ENCODE data around the gene ASXL3.

Gene ASXL3

DNA sequence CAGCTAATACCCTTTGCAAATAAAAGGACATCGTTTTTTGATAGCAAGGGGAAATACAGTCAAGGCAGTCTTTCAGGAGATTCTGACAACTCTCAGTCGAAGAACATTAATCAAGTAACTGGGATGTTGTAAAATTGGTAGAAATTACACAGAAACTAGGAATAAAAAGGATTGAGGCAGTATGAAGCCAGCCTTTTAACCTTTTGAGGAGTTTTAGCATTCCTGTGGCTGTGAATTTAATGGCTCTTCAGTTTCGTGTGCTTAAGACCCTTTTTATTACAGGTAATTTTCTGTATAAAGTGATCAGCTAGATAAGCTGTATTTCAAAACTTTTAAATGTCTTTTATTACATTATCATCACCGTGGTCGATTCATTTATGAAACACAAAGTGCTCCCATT is 91.6 kb downstream of the ASXL3 start:
- no peaks in the 10 kb centered on the region for H3K4me1 ChIP-seq
- intact Hi-C loops (cut with DNase I; ENCODE audit: low total_unique reads), result loop anchor here (10.0 kb wide), 1 partner anchor 225 kb away; the partner anchor contains the start of gene CCDC178
- no peaks in the 10 kb centered on the region for H3K27me3 ChIP-seq
- TF ChIP-seq, protein P1, sequence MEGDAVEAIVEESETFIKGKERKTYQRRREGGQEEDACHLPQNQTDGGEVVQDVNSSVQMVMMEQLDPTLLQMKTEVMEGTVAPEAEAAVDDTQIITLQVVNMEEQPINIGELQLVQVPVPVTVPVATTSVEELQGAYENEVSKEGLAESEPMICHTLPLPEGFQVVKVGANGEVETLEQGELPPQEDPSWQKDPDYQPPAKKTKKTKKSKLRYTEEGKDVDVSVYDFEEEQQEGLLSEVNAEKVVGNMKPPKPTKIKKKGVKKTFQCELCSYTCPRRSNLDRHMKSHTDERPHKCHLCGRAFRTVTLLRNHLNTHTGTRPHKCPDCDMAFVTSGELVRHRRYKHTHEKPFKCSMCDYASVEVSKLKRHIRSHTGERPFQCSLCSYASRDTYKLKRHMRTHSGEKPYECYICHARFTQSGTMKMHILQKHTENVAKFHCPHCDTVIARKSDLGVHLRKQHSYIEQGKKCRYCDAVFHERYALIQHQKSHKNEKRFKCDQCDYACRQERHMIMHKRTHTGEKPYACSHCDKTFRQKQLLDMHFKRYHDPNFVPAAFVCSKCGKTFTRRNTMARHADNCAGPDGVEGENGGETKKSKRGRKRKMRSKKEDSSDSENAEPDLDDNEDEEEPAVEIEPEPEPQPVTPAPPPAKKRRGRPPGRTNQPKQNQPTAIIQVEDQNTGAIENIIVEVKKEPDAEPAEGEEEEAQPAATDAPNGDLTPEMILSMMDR (IDR thresholded peaks at IDR 0.05), result no peak
- no peaks in the 10 kb centered on the region for H3K36me3 ChIP-seq
- H3K9me3 ChIP-seq, result no peaks in the 10 kb centered on the region
- no peak overlapping the region for H3K27ac ChIP-seq
- no peak overlapping the region for H3K4me3 ChIP-seq
- no peak for DNase-seq

DNA sequence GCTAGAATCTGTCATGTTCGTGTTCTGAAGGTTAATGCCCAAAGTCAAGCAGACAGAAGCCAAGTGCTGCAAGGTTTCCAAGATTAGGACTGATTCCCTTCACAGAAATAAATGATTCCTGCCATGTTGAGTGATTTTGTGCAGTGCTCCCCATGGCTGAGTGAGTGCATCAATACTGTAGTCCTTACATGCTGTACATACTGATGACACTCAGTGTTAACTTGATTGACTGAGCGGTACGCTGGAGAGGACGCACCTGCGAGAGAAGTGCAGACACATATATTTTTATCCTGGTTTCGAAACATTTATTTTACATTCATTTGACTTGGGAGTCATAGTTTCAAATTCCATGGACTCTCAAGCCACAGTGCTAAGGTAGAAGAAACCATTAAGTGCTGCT is 92.0 kb downstream of the ASXL3 start:
- no peaks in the 10 kb centered on the region for H3K9me3 ChIP-seq
- TF ChIP-seq, protein P1 (IDR thresholded peaks at IDR 0.05), result no peak
- no peak overlapping the region for H3K4me3 ChIP-seq
- H3K27me3 ChIP-seq, result no peaks in the 10 kb centered on the region
- intact Hi-C loops (cut with DNase I; ENCODE audit: low total_unique reads), result no loop called here
- DNase-seq, result no peak
- H3K27ac ChIP-seq, result no peak overlapping the region
- H3K36me3 ChIP-seq, result no peaks in the 10 kb centered on the region
- H3K4me1 ChIP-seq, result no peaks in the 10 kb centered on the region

DNA sequence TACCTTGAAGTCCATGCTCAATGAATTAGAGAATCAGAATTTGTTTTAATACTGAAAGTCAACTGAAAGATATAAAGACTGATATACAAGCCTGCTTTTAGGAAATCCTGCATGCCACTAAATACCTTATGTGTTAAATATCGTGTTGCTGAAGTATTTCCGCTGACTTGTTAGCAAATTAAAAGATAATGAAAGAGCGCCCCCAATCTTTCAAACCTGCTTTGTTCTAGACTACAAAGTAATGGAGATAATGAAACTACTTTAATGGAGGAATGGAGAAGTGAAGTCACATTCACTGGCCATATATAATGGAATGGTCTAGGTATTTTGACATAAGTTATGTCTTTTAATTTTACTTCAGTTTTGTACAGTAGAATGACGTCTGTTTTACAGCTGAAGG is 95.7 kb downstream of the ASXL3 start:
- Histone ChIP-seq H3K9me3 (no peaks in the 10 kb centered on the region), H3K36me3 (no peaks in the 10 kb centered on the region), H3K27me3 (no peaks in the 10 kb centered on the region), H3K27ac (no peak overlapping the region), H3K4me3 (no peak overlapping the region), H3K4me1 (no peaks in the 10 kb centered on the region)
- intact Hi-C loops (cut with DNase I; ENCODE audit: low total_unique reads), result no loop called here
- TF ChIP-seq, protein P1 (IDR thresholded peaks at IDR 0.05), result no peak
- DNase-seq, result no peak

DNA sequence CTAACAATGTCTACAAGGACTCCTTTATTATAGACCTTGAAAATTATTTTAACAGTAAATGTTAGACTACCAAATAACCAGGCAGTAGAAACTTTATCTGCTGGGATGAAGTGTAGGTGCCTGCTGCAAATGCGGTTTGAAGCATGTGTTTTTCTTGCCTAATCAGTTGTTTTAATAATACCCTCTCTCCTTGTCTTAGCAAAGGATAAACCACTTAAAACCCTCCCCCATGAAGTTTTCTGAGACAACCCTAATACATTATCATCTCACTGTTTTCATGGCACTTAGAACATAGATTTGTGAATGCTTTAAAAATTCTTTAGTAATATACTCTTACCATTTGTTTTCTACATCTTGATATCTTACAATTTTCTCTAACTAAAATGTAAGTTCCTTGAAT is 98.6 kb downstream of the ASXL3 start:
- no peak overlapping the region for H3K4me3 ChIP-seq
- no peaks in the 10 kb centered on the region for H3K27me3 ChIP-seq
- intact Hi-C loops (cut with DNase I; ENCODE audit: low total_unique reads), result no loop called here

DNA sequence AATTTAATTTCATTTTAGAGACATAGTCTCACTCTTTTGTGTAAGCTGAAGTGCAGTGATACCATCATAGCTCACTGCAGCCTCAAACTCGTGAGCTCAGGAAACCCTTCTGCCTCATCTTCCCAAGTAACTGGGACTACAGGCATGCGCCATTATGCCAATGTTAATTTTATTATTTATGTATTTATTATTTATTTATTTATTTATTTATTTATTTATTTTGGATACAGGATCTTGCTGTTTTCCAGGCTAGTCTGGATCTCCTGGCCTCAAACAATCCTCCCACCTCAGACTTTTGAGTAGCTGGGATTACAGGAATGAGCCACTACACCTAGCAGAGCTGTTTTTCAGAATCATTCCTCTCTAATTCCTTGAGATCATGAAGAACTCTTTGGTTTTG is 99.9 kb downstream of the ASXL3 start:
- DNase-seq, result no peak
- Histone ChIP-seq H3K36me3 (no peaks in the 10 kb centered on the region), H3K9me3 (no peaks in the 10 kb centered on the region), H3K4me3 (no peak overlapping the region), H3K27ac (no peak overlapping the region), H3K4me1 (no peaks in the 10 kb centered on the region), H3K27me3 (no peaks in the 10 kb centered on the region)
- TF ChIP-seq, protein P1 (IDR thresholded peaks at IDR 0.05), result no peak
- intact Hi-C loops (cut with DNase I; ENCODE audit: low total_unique reads), result no loop called here

More for the DNA sequence above, 98.6 kb downstream of the ASXL3 start:
- TF ChIP-seq, protein P1 (IDR thresholded peaks at IDR 0.05), result no peak
- DNase-seq, result no peak
- no peaks in the 10 kb centered on the region for H3K4me1 ChIP-seq
- H3K27ac ChIP-seq, result no peak overlapping the region
- H3K9me3 ChIP-seq, result no peaks in the 10 kb centered on the region
- no peaks in the 10 kb centered on the region for H3K36me3 ChIP-seq

DNA sequence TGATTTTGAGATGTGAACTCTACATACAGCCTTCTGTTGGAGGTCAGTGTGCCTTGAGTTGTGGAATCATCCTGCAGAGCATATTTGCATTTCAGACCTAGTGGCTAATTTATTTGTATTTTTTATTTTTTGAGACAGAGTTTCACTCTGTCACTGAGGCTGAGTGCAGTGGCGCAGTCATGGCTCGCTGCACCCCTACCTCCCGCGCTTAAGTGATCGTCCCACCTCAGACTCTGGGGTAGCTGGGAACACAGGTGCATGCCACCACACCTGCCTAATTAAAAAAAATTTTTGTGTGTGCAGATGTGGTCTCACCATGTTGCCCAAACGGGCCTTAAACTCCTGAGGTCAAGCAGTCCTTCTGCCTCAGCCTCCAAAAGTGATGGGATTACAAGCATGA is 104.4 kb downstream of the ASXL3 start:
- no peak overlapping the region for H3K4me3 ChIP-seq
- TF ChIP-seq, protein P1 (IDR thresholded peaks at IDR 0.05), result no peak
- no peaks in the 10 kb centered on the region for H3K36me3 ChIP-seq
- no peaks in the 10 kb centered on the region for H3K4me1 ChIP-seq
- intact Hi-C loops (cut with DNase I; ENCODE audit: low total_unique reads), result no loop called here
- no peak for DNase-seq
- no peaks in the 10 kb centered on the region for H3K27me3 ChIP-seq
- no peak overlapping the region for H3K27ac ChIP-seq
- no peaks in the 10 kb centered on the region for H3K9me3 ChIP-seq
